GM19372 (cell line): Measurements from ENCODE around the gene PXDC1.
"Not testable (repeated sequence)": the region's sequence is repeated elsewhere in the genome, so short reads cannot be mapped to it uniquely, and the experiment has no call there.

Source experiments
- ATAC-seq: cut with Tn5 transposase; IDR thresholded peaks from one replicate; pipeline ENCODE4 v1.9.1; 2021; ENCODE audit warnings: mild to moderate bottlenecking, low read depth, moderate library complexity; ENCODE audit not compliant: unreplicated experiment

The PXDC1 gene

DNA sequence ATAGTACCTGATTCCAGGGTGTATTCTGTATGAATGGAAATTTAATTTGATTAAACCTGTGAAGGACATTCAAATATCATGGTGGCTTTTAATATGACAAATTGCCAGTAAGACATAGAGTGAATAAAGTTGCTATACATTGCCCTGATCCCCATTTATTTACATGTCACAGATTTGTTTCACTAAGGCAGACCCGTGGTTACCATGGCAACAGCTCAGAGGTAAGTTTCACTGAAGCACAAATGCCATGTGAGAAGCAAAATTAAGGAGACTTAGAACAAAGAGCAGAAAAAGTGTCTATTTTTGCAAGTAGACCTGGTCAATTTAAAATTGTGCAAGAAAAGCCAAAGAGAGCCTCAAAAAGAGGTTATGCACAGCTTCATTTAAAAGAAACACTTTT, 63.7 kb downstream of the PXDC1 start:
- ATAC-seq: no peak

DNA sequence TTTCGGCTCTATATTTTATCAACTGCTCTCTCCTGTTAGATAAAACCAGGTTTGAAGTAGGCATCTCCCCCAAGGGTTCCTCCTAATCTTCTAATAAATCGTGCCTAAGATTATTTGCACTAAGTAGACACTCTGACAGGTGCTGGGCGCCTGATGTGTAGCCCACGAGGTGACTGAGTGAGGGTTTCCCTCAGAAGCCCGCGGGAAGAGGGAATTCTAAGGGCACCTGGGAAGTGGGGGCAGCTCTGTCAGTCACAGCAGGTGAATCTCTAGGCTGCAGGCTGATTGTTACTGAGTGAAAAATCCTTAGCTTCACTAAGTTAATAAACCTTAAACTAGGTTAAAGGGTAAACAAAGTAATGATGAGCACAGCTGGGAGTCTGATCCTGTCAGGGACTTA, 68.2 kb downstream of the PXDC1 start:
- ATAC-seq: no peak

DNA sequence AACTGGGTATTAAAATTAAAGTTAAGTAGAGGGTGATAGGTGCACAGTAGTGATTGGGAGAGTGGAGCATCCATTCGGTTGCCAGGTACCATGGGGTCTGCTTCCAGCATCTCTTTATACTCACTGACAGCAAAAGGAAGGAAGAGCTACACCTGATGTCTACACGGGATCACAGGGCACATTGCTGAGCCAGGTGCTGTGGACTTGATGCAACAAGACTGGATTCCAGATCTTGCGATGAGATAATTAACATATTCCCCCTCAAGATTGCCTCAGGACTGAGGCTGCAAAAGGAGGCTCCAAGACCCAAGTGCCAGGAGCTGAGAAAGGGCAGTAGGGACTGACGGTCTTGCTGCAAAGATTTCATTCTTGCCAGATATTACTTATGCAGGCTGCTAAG, 72.6 kb downstream of the PXDC1 start:
- ATAC-seq: no peak

DNA sequence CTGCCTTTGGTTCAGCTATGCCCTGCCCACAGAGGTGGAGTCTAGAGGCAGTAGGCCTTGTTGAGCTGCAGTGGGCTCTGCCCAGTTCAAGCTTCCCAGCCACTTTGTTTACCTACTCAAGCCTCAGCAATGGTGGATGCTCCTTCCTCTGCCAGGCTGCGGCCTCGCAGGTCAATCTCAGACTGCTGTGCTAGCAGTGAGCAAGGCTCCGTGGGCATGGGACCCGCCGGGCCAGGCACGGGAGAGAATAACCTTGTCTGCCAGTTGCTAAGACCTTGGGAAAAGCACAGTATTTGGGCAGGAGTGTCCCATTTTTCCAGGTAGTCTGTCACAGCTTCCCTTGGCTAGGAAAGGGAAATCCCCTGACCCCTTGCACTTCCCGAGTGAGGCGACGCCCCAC, 73.8 kb downstream of the PXDC1 start:
- not testable (repeated sequence) for ATAC-seq

DNA sequence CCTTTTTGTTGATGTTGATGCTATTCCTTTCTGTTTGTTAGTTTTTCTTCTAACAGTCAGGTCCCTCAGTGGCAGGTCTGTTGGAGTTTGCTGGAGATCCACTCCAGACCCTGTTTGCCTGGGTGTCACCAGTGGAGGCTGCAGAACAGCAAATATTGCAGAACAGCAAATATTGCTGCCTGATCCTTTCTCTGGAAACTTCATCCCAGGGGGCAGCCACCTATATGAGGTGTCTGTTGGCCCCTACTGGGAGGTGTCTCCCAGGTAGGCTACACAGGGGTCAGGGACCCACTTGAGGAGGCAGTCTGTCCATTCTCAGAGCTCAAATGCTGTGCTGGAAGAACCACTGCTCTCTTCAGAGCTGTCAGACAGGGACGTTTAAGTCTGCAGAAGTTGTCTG, 74.2 kb downstream of the PXDC1 start:
- not testable (repeated sequence) for ATAC-seq
